Upper lobe of left lung (tissue), 6 donors: ENCODE results near the gene CHIC1. TPM values are rescaled to one million over a fixed set of nuclear protein-coding genes. Genes with fewer than 3 reads are reported as not detected.
"Not testable (repeated sequence)": the region's sequence is repeated elsewhere in the genome, so short reads cannot be mapped to it uniquely, and the experiment has no call there.

Experiments used
- ATAC-seq, 2 donors: fragments of 200-7000 bp; cut with Tn5 transposase; one replicate each; pipeline ENCODE4 v1.9.1; 2022; ENCODE audit warnings: mild to moderate bottlenecking in 2 of 2, moderate library complexity in 2 of 2; ENCODE audit not compliant: low FRiP score in 2 of 2
- DNase-seq, 2 donors: peaks; one replicate each; pipeline ENCODE4 v3.0.0-alpha.2; 2019 to 2020
- H3K27ac ChIP-seq, 4 donors: fragments of 200-600 bp; sonication (generic); one replicate each; pipeline ENCODE4 v1.5.1; 2016 to 2019
- H3K27me3 ChIP-seq, 4 donors: fragments of 200-600 bp; sonication (generic); one replicate each; pipeline ENCODE4 v1.5.1; 2017 to 2019
- H3K36me3 ChIP-seq, 4 donors: fragments of 200-600 bp; sonication (generic); one replicate each; pipeline ENCODE4 v1.5.1; 2016 to 2019
- H3K4me1 ChIP-seq, 4 donors: fragments of 200-600 bp; sonication (generic); one replicate each; pipeline ENCODE4 v1.5.1; 2018 to 2019
- H3K4me3 ChIP-seq, 4 donors: fragments of 200-600 bp; sonication (generic); one replicate each; pipeline ENCODE4 v1.5.1; 2017 to 2019; ENCODE audit warnings: mild to moderate bottlenecking in 2 of 4, moderate library complexity in 1 of 4
- H3K9me3 ChIP-seq, 4 donors: fragments of 200-600 bp; sonication (generic); one replicate each; pipeline ENCODE4 v1.5.1; 2018 to 2019
- CTCF ChIP-seq, 6 experiments: fragments of 450-650 bp in 4 of 6; fragments of 200-600 bp in 2 of 6; sonication (generic) in 2 of 6; IDR thresholded peaks; one replicate each; pipeline ENCODE4 v1.5.1; 2016 to 2019; ENCODE audit warnings: antibody characterized with exemption in 6 of 6
- EP300 ChIP-seq, 4 donors: sonication (generic); formaldehyde crosslinking; IDR thresholded peaks; one replicate each; pipeline ENCODE4 v1.5.1; 2017; ENCODE audit warnings: antibody characterized with exemption in 4 of 4, control low read depth in 2 of 4
- POLR2A ChIP-seq, 4 donors: fragments of 450-650 bp; IDR thresholded peaks; one replicate each; pipeline ENCODE4 v1.5.1; 2016 to 2017; ENCODE audit warnings: antibody characterized with exemption in 4 of 4, mild to moderate bottlenecking in 2 of 4
- POLR2AphosphoS5 ChIP-seq, 2 donors: sonication (generic); formaldehyde crosslinking; IDR thresholded peaks; one replicate each; pipeline ENCODE4 v1.5.1; 2017; ENCODE audit warnings: antibody characterized with exemption in 2 of 2
- WGBS, 2 donors: methylation state at CpG; one replicate each; pipeline ENCODE4 v1.1.5; 2017 to 2018; 5-methylcytosine and 5-hydroxymethylcytosine counted together
- total RNA-seq, 6 donors: library from RNA; depleted of rRNA in 4 of 6; stranded (reverse); fragments of >200 nt in 4 of 6; gene quantifications; one replicate each; pipeline versions ENCODE4 v1.1.0 to v1.2.1, GENCODE V29; 2016 to 2021
- donor health status: DM: no; HTN: no; CAD: no; lungs with moderate emphysema.
- donor health status: DM: no; HTN: yes; CAD: no; lungs with severe emphysema.

The CHIC1 gene
- total RNA-seq, 6 donors from 2014 or later, result 3.4 to 15.1 (median 6.1) TPM

- H3K9me3 ChIP-seq, result no peaks in the 10 kb centered on the region
- WGBS, 2 donors, result 28 to 31% methylated on average over 3 of the region's 3 CpGs
- no peak overlapping the region for H3K27ac ChIP-seq
- H3K36me3 ChIP-seq, result no peaks in the 10 kb centered on the region
- DNase-seq, result no peak
- no peak for ATAC-seq
- H3K4me3 ChIP-seq, result no peak overlapping the region
- H3K4me1 ChIP-seq, result no peaks in the 10 kb centered on the region
- TF ChIP-seq POLR2AphosphoS5 (IDR thresholded peaks at IDR 0.05) (no peak), EP300 (IDR thresholded peaks at IDR 0.05) (no peak), POLR2A (IDR thresholded peaks at IDR 0.05) (no peak), CTCF (IDR thresholded peaks at IDR 0.05) (no peak)
- no peaks in the 10 kb centered on the region for H3K27me3 ChIP-seq
Measured at GRCh38 chrX:73581002-73581628, 18.1 kb downstream of the CHIC1 start.

GRCh38 chrX:73597758-73598157 lies 34.8 kb downstream of the CHIC1 start:
- H3K36me3 ChIP-seq, H3K9me3 ChIP-seq, H3K27ac ChIP-seq, ATAC-seq, H3K4me3 ChIP-seq, DNase-seq, H3K27me3 ChIP-seq, H3K4me1 ChIP-seq: not testable (repeated sequence)
- WGBS, 2 donors, result 90 to 96% methylated on average over 1 of the region's 1 CpG

- no peak overlapping the region for H3K4me3 ChIP-seq
- H3K4me1 ChIP-seq, result no peaks in the 10 kb centered on the region
- ATAC-seq, result peak in 1 of 2 donors; percentile 30
- H3K27me3 ChIP-seq, result no peaks in the 10 kb centered on the region
- H3K27ac ChIP-seq, result no peak overlapping the region
- H3K36me3 ChIP-seq, result no peaks in the 10 kb centered on the region
- 80 to 88% methylated on average over 1 to 3 of the region's 3 CpGs for WGBS, 2 donors
- no peak for TF ChIP-seq POLR2A (IDR thresholded peaks at IDR 0.05)
- no peak for DNase-seq
- peaks cover 0 to 5% (median 0%) of the 10 kb centered on the region in 4 donors for H3K9me3 ChIP-seq
Measured at GRCh38 chrX:73615022-73615421, 52.0 kb downstream of the CHIC1 start.

- H3K36me3 ChIP-seq, H3K27ac ChIP-seq, H3K4me3 ChIP-seq, DNase-seq, H3K4me1 ChIP-seq, ATAC-seq, H3K27me3 ChIP-seq: not testable (repeated sequence)
- WGBS, 2 donors, result 89% methylated on average over 2 of the region's 2 CpGs; no CpG with 5 or more reads in 1 of the 2 donors
- peaks cover 0 to 27% (median 9%) of the 10 kb centered on the region in 4 donors for H3K9me3 ChIP-seq
Measured at GRCh38 chrX:73641669-73642068, 78.7 kb downstream of the CHIC1 start.

- no peak for DNase-seq
- Histone ChIP-seq H3K27ac (no peak overlapping the region), H3K36me3 (no peaks in the 10 kb centered on the region), H3K27me3 (no peaks in the 10 kb centered on the region), H3K9me3 (peaks cover 0 to 21% (median 5%) of the 10 kb centered on the region in 4 donors), H3K4me3 (no peak overlapping the region), H3K4me1 (no peaks in the 10 kb centered on the region)
- no peak for ATAC-seq
- TF ChIP-seq EP300 (IDR thresholded peaks at IDR 0.05) (no peak), POLR2A (IDR thresholded peaks at IDR 0.05) (no peak), CTCF (IDR thresholded peaks at IDR 0.05) (no peak), POLR2AphosphoS5 (IDR thresholded peaks at IDR 0.05) (no peak)
- 88% methylated on average over 1 of the region's 1 CpG; no CpG with 5 or more reads in 1 of the 2 donors for WGBS, 2 donors
Measured at GRCh38 chrX:73647212-73647611, 84.2 kb downstream of the CHIC1 start.

- peaks cover 0 to 27% (median 5%) of the 10 kb centered on the region in 4 donors for H3K9me3 ChIP-seq
Measured at GRCh38 chrX:73647632-73648322, 84.8 kb downstream of the CHIC1 start.

GRCh38 chrX:73661322-73661721 lies 98.3 kb downstream of the CHIC1 start:
- WGBS, 2 donors, result 83 to 92% methylated on average over 1 of the region's 1 CpG

More at GRCh38 chrX:73647632-73648322, 84.8 kb downstream of the CHIC1 start:
- Histone ChIP-seq H3K4me1 (no peaks in the 10 kb centered on the region), H3K27ac (no peak overlapping the region), H3K27me3 (no peaks in the 10 kb centered on the region), H3K36me3 (no peaks in the 10 kb centered on the region), H3K4me3 (no peak overlapping the region)
- no peak for DNase-seq
- ATAC-seq, result no peak
- TF ChIP-seq EP300 (IDR thresholded peaks at IDR 0.05), result no peak
- TF ChIP-seq POLR2AphosphoS5 (IDR thresholded peaks at IDR 0.05), result no peak
- no peak for TF ChIP-seq CTCF (IDR thresholded peaks at IDR 0.05)
- TF ChIP-seq POLR2A (IDR thresholded peaks at IDR 0.05), result no peak

More at GRCh38 chrX:73661322-73661721, 98.3 kb downstream of the CHIC1 start:
- H3K27ac ChIP-seq, H3K36me3 ChIP-seq, H3K27me3 ChIP-seq, DNase-seq, ATAC-seq, H3K4me3 ChIP-seq, H3K4me1 ChIP-seq: not testable (repeated sequence)
- peaks cover 0 to 29% (median 6%) of the 10 kb centered on the region in 4 donors for H3K9me3 ChIP-seq
